WTC11 (cell line): ENCODE measurements around the gene IQCE. TPM values are rescaled to one million over a fixed set of nuclear protein-coding genes. Genes with fewer than 3 reads are reported as not detected.

Experiments used
- ATAC-seq: fragments of 200-7000 bp; cut with Tn5 transposase; 2 replicates; pipeline ENCODE4 v1.10.0; 2021; ENCODE audit warnings: mild to moderate bottlenecking, moderate library complexity
- CTCF ChIA-PET: fragments of 300-600 bp; sonication (Branson Sonifier 250); formaldehyde crosslinking; loops from one replicate; lab custom pipeline; 2021; ENCODE audit warnings: antibody characterized with exemption; lab: Charles Lee
- POLR2A ChIA-PET: fragments of 350-600 bp; sonication (Branson Sonifier 250); formaldehyde crosslinking; loops from one replicate; lab custom pipeline; 2021; ENCODE audit warnings: antibody characterized with exemption; lab: Charles Lee
- DNase-seq: peaks from one replicate; pipeline ENCODE4 v3.0.0; 2021; ENCODE audit warnings: low spot score
- H3K27ac Mint-ChIP-seq: 2 replicates; pipeline ENCODE4 v1.8.0; 2021; ENCODE audit warnings: mixed read lengths
- H3K27me3 Mint-ChIP-seq: 2 replicates; pipeline ENCODE4 v1.8.0; 2021; ENCODE audit warnings: low read depth, mild to moderate bottlenecking, moderate library complexity, mixed read lengths
- H3K36me3 Mint-ChIP-seq: 2 replicates; pipeline ENCODE4 v1.8.0; 2021; ENCODE audit warnings: mixed read lengths
- H3K4me1 Mint-ChIP-seq: 2 replicates; pipeline ENCODE4 v1.8.0; 2022; ENCODE audit warnings: mixed read lengths
- H3K4me3 Mint-ChIP-seq: 2 replicates; pipeline ENCODE4 v1.8.0; 2021; ENCODE audit warnings: mild to moderate bottlenecking, moderate library complexity, mixed read lengths
- H3K9me3 Mint-ChIP-seq: 2 replicates; pipeline ENCODE4 v1.8.0; 2021; ENCODE audit warnings: mixed read lengths
- CBFB ChIP-seq: sonication (generic); formaldehyde crosslinking; IDR thresholded peaks from 2 replicates; pipeline ENCODE4 v1.8.1; 2022; ENCODE audit warnings: mild to moderate bottlenecking, low read depth, missing genetic modification reagents
- CTCF ChIP-seq: fragments of 200-600 bp; IDR thresholded peaks from 2 replicates; pipeline ENCODE4 v1.8.0; 2022; ENCODE audit warnings: antibody characterized with exemption
- ELF4 ChIP-seq: sonication (generic); formaldehyde crosslinking; IDR thresholded peaks from 2 replicates; pipeline ENCODE4 v1.8.1; 2022; ENCODE audit warnings: low read depth, mild to moderate bottlenecking, moderate library complexity, missing genetic modification reagents
- ETV6 ChIP-seq: sonication (generic); formaldehyde crosslinking; IDR thresholded peaks from 2 replicates; pipeline ENCODE4 v1.8.1; 2022; ENCODE audit warnings: mild to moderate bottlenecking, missing genetic modification reagents
- FOXK1 ChIP-seq: sonication (generic); formaldehyde crosslinking; IDR thresholded peaks from 2 replicates; pipeline ENCODE4 v1.8.0; 2022; ENCODE audit warnings: mild to moderate bottlenecking, moderate library complexity, missing genetic modification reagents
- NFATC4 ChIP-seq: fragments of 250-450 bp; sonication (Bioruptor Pico); IDR thresholded peaks from 2 replicates; pipeline ENCODE4 v1.9.0; 2021; ENCODE audit warnings: mild to moderate bottlenecking
- NFYB ChIP-seq: sonication (generic); formaldehyde crosslinking; conservative IDR thresholded peaks from 2 replicates; pipeline ENCODE4 v1.8.0; 2022; ENCODE audit warnings: low read depth, missing genetic modification reagents
- RORB ChIP-seq: fragments of 250-450 bp; sonication (Bioruptor Pico); IDR thresholded peaks from 2 replicates; pipeline ENCODE4 v1.9.0; 2021; ENCODE audit warnings: mild to moderate bottlenecking
- TP53 ChIP-seq: sonication (generic); formaldehyde crosslinking; IDR thresholded peaks from 2 replicates; pipeline ENCODE4 v1.8.1; 2023; ENCODE audit warnings: mild to moderate bottlenecking, missing genetic modification reagents
- USF2 ChIP-seq: sonication (generic); formaldehyde crosslinking; IDR thresholded peaks from 2 replicates; pipeline ENCODE4 v1.8.1; 2023; ENCODE audit warnings: mild to moderate bottlenecking, missing genetic modification reagents, moderate library complexity
- ZBTB43 ChIP-seq: sonication (generic); formaldehyde crosslinking; IDR thresholded peaks from 2 replicates; pipeline ENCODE4 v1.8.1; 2023; ENCODE audit warnings: mild to moderate bottlenecking, missing genetic modification reagents
- ZNF396 ChIP-seq: fragments of 250-450 bp; sonication (Bioruptor Pico); IDR thresholded peaks from 2 replicates; pipeline ENCODE4 v1.8.0; 2021; ENCODE audit warnings: mild to moderate bottlenecking, moderate library complexity, borderline replicate concordance
- total RNA-seq: library from RNA; stranded (reverse); gene quantifications from 3 replicates; pipeline ENCODE4 v1.2.3, GENCODE V29; 2021
- TF ChIP-seq, protein P1 (sequence below): sonication (generic); formaldehyde crosslinking; IDR thresholded peaks from 2 replicates; pipeline ENCODE4 v1.8.0; 2023; ENCODE audit warnings: missing genetic modification reagents, mild to moderate bottlenecking, borderline replicate concordance
- TF ChIP-seq, protein P2 (sequence below): fragments of 250-450 bp; sonication (Bioruptor Pico); conservative IDR thresholded peaks from 2 replicates; pipeline ENCODE4 v1.9.0; 2021; ENCODE audit warnings: mild to moderate bottlenecking
- TF ChIP-seq, protein P3 (sequence below): sonication (generic); formaldehyde crosslinking; IDR thresholded peaks from 2 replicates; pipeline ENCODE4 v1.8.1; 2022; ENCODE audit warnings: low read depth, missing genetic modification reagents, borderline replicate concordance
- TF ChIP-seq, protein P4 (sequence below): fragments of 250-450 bp; sonication (Bioruptor Pico); IDR thresholded peaks from 2 replicates; pipeline ENCODE4 v1.9.0; 2021; ENCODE audit warnings: mild to moderate bottlenecking
- TF ChIP-seq, protein P5 (sequence below): sonication (generic); formaldehyde crosslinking; IDR thresholded peaks from 2 replicates; pipeline ENCODE4 v1.8.1; 2022; ENCODE audit warnings: mild to moderate bottlenecking, missing genetic modification reagents, moderate library complexity, borderline replicate concordance

Gene IQCE
- total RNA-seq, 1 experiment from 2014 or later, result 4.4 TPM

- TF ChIP-seq, protein P1, sequence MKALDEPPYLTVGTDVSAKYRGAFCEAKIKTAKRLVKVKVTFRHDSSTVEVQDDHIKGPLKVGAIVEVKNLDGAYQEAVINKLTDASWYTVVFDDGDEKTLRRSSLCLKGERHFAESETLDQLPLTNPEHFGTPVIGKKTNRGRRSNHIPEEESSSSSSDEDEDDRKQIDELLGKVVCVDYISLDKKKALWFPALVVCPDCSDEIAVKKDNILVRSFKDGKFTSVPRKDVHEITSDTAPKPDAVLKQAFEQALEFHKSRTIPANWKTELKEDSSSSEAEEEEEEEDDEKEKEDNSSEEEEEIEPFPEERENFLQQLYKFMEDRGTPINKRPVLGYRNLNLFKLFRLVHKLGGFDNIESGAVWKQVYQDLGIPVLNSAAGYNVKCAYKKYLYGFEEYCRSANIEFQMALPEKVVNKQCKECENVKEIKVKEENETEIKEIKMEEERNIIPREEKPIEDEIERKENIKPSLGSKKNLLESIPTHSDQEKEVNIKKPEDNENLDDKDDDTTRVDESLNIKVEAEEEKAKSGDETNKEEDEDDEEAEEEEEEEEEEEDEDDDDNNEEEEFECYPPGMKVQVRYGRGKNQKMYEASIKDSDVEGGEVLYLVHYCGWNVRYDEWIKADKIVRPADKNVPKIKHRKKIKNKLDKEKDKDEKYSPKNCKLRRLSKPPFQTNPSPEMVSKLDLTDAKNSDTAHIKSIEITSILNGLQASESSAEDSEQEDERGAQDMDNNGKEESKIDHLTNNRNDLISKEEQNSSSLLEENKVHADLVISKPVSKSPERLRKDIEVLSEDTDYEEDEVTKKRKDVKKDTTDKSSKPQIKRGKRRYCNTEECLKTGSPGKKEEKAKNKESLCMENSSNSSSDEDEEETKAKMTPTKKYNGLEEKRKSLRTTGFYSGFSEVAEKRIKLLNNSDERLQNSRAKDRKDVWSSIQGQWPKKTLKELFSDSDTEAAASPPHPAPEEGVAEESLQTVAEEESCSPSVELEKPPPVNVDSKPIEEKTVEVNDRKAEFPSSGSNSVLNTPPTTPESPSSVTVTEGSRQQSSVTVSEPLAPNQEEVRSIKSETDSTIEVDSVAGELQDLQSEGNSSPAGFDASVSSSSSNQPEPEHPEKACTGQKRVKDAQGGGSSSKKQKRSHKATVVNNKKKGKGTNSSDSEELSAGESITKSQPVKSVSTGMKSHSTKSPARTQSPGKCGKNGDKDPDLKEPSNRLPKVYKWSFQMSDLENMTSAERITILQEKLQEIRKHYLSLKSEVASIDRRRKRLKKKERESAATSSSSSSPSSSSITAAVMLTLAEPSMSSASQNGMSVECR (CRISPR knock-in tag), result no peak
- TF ChIP-seq NFYB (CRISPR knock-in tag), result no peak
Observed at GRCh38 chr7:2622869-2623697, 64.3 kb downstream of the IQCE start (continued).

GRCh38 chr7:2623698-2624014 lies 64.9 kb downstream of the IQCE start:
- no peak for DNase-seq
- H3K9me3 Mint-ChIP-seq, result no peaks in the 10 kb centered on the region
- TF ChIP-seq, protein P2, sequence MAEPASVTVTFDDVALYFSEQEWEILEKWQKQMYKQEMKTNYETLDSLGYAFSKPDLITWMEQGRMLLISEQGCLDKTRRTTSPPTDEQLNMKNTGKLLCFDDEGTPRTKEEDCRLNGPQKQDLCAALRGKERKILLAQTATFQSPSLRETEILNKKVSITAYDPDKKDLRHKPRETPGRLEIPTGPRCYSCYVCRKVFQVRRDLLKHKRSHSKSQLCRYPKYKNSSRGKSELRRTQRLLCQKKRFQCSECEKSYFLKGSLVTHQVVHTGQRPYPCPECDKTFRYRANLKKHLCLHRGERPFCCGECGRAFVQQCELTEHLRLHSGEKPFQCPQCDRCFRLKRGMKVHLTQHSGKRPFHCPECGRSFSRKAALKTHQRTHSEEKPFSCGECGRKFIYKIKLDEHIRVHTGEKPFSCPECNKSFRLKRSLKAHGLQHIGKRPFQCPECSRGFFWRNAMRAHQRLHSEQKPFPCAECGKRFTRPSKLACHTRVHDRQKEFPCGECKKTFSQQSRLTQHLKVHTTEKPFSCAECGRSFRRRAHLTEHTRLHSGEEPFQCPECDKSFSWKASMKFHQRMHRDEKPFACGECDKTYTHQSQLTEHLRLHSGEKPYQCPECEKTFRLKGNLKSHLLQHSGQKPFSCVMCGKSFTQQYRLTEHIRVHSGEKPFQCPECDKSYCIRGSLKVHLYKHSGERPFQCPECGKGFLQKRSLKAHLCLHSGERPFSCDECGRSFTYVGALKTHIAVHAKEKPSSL, result no peak
- TF ChIP-seq ZBTB43 (CRISPR knock-in tag), result no peak
- TF ChIP-seq CBFB, result no peak
- no peak for TF ChIP-seq ELF4
- no peak for TF ChIP-seq ZNF396 (CRISPR knock-in tag)
- TF ChIP-seq, protein P3, sequence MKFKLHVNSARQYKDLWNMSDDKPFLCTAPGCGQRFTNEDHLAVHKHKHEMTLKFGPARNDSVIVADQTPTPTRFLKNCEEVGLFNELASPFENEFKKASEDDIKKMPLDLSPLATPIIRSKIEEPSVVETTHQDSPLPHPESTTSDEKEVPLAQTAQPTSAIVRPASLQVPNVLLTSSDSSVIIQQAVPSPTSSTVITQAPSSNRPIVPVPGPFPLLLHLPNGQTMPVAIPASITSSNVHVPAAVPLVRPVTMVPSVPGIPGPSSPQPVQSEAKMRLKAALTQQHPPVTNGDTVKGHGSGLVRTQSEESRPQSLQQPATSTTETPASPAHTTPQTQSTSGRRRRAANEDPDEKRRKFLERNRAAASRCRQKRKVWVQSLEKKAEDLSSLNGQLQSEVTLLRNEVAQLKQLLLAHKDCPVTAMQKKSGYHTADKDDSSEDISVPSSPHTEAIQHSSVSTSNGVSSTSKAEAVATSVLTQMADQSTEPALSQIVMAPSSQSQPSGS (CRISPR knock-in tag), result no peak
- TF ChIP-seq, protein P4, sequence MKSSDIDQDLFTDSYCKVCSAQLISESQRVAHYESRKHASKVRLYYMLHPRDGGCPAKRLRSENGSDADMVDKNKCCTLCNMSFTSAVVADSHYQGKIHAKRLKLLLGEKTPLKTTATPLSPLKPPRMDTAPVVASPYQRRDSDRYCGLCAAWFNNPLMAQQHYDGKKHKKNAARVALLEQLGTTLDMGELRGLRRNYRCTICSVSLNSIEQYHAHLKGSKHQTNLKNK (CRISPR knock-in tag), result no peak
- no peak for TF ChIP-seq ETV6 (CRISPR knock-in tag)
- no peak for TF ChIP-seq TP53 (CRISPR knock-in tag)
- TF ChIP-seq, protein P5, sequence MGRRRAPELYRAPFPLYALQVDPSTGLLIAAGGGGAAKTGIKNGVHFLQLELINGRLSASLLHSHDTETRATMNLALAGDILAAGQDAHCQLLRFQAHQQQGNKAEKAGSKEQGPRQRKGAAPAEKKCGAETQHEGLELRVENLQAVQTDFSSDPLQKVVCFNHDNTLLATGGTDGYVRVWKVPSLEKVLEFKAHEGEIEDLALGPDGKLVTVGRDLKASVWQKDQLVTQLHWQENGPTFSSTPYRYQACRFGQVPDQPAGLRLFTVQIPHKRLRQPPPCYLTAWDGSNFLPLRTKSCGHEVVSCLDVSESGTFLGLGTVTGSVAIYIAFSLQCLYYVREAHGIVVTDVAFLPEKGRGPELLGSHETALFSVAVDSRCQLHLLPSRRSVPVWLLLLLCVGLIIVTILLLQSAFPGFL (CRISPR knock-in tag), result no peak
- no peak for TF ChIP-seq CTCF
- no peak for TF ChIP-seq NFATC4
- TF ChIP-seq RORB, result no peak
- TF ChIP-seq USF2 (CRISPR knock-in tag), result no peak
- TF ChIP-seq FOXK1 (CRISPR knock-in tag), result no peak
- TF ChIP-seq, all 79 proteins: peak for 0
- no peak overlapping the region for H3K4me3 Mint-ChIP-seq
- no peak overlapping the region for H3K27ac Mint-ChIP-seq
- H3K36me3 Mint-ChIP-seq, result no peaks in the 10 kb centered on the region
- peaks cover 1% of the 10 kb centered on the region; the same call in 1 of the 2 replicates for H3K27me3 Mint-ChIP-seq
- peaks cover 19% of the 10 kb centered on the region for H3K4me1 Mint-ChIP-seq
- POLR2A ChIA-PET, result no interaction called here
- CTCF ChIA-PET, result interaction anchor here (1.0 to 4.6 kb wide), 5 partner anchors 12 to 155 kb away, joined by 3 to 27 read pairs (median 4); no protein-coding TSS in a partner anchor
- ATAC-seq, result no peak
